Fibroblast of skin of left quadriceps (primary cell): Measurements from ENCODE around the gene KRT1.
"Not testable (repeated sequence)": the region's sequence is repeated elsewhere in the genome, so short reads cannot be mapped to it uniquely, and the experiment has no call there.

Experiments used
- DNase-seq, 2 experiments: peaks; one replicate each; pipeline ENCODE4 v3.0.0-alpha.2; 2013; ENCODE audit warnings: low read depth in 2 of 2

KRT1 gene

GRCh38 chr12:52682381-52682660 is 2.1 kb upstream of the KRT1 start:
- no peak for DNase-seq

DNA sequence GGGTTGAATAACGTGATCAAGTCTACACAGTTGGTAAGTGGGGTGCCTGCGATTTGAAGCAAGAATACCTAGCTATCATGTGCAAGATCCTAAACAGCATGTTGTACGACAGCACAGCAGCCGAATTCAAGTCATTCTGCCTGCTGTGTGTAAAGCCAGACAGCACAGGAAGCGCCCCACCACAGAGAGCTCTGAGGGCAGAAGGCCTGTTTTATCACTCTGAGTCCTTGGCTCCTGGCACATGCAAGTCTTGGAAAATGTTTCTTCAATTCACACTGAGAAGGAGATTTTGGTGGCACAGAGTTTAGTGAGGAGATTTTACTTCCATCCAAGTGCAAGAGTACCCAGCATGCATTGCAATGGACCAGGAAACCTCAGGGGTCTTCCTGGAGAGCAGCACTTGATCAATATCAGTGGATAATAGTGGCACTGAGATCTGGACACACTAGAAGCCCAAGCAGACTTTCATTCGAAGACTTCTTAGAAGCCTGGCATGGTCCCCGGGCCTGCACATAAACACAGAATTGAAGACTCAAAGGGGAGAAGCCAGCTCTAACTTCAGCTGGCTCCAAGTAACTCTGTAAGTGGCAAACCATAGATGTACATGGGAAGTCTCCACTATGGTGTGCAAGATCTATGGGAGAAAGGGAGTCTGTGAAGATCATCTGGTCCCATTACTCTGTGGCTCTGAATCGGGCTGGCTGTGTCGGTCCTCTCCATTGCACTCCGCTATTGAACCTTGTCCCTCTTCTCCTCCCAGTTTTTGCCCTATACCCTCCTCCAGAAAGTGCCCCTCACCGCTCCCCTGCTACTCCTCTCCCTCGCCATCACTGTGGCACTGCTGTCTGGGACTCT is 1.5 kb upstream of the KRT1 start:
- no peak for DNase-seq

DNA sequence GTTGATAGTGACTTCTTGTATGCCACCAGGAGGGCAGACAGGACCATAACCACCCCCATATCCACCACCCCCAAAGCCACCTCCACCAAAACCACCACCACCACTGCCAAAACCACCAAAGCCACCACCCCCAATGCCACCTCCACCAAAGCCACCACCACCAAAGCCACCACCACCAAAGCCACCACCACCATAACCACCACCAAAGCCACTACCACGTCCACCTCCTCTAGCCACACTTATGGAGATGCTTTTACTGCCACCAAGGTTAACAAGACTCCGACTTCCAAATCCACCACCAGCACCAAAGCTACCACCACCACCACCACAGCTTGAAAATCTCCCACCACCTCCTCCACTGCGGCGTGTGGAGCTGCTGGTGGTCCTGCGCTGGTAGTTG is 332 bp downstream of the KRT1 start:
- no peak for DNase-seq

- DNase-seq: no peak
Measured at GRCh38 chr12:52677671-52678070, 2.5 kb downstream of the KRT1 start.

DNA sequence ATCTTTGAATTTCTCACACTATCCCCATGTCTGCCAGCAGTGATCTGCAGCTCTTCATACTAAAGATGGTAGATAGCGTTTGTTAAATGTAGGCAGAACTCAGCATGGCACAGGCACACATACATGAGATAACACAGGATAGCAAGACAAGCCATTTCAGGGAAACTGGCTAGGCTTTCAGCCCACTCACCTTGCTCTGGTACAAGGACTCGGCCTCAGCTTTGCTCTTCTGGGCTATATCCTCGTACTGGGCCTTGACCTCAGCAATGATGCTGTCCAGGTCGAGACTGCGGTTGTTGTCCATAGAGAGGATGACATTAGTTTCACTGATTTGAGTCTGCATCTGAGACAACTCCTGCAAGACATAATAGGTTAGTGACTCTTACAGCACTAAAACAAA is 3.1 kb downstream of the KRT1 start:
- no peak for DNase-seq

DNA sequence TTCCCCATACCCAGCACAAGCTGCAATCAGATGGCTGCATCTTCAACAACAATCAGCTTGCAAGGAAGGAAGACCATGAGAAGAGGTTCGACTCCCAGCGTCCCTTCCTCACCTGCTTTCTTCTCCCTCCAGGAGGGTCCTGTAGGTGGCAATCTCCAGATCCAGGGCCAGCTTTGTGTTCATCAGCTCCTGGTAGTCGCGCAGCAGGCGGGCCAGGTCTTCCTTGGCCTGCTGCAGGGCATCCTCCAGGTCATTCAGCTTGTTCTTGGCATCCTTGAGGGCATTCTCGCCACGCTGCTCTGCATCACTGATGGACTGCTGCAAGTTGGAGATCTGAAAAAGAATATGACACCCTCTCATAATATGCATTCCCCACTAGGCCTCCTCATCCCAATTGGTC is 4.0 kb downstream of the KRT1 start:
- no peak for DNase-seq

GRCh38 chr12:52675301-52675701 is 4.9 kb downstream of the KRT1 start:
- no peak for DNase-seq

DNA sequence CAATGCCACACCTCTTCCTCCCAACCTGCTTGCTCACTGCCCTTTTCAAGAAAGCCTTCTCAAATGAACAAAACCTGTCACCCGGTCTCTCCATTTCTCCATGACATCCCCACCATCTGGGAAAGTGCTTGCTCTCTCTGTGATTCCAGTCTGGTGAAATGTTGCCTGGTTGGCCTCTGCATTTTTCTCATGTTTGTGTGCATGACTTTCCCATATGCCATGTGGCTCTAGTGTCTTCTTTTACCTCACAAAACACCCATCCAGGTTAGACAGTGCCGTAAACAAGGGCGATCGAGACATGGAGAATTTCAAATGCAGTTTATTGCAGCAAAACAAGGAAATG is 5.8 kb downstream of the KRT1 start:
- no peak for DNase-seq

DNA sequence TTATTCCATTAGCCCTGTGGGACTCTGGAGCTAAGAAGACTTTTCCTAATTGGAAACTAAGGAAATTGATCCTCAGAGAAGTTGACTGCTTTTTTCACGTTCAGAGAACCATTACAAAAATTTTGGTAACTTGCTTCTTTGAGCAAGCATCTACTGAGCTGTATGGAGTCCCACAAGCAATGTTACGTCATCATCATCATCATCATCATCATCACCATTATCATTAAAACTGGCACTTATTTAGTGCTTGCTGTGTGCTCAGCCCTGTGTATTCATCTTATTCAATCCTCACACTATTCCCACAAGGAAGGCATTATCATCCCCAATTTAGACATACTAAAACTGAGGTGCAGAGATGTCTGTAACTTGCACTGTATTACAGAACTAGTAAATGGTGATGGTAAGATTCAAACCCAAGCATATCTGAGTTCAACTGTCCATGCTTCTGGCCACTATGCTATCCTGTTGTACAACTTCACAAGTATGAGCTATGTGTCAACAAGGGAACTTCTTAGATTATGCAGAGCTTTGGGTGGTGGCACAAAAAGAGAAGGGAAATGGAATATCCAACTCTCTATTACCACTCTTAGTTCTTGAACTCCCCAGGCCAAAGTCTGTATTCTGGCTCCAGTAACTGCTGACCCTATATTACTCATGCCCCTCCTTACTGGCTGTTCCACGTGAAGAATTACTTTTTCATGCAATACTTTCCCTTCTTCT is 6.3 kb downstream of the KRT1 start:
- DNase-seq: no peak

DNA sequence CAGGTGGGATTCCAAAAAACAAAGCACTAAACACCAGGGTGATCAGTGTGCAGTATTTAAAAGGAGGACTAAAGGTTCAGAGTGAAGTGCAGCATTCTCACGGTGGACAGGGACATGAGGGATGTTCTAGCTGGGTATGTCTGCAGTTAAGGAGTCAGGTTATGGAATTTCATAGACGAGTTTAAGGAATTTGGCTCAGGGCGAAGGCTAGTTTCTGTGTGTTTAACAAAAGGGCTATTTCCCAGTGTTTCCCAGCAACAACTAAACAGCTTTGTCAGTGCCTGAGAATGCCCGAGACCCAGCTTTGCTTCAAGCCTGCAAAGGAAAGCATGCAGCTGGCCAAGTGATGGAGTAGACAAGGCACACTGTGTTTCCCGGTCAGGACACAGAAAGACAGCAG is 7.0 kb downstream of the KRT1 start:
- no peak for DNase-seq

DNA sequence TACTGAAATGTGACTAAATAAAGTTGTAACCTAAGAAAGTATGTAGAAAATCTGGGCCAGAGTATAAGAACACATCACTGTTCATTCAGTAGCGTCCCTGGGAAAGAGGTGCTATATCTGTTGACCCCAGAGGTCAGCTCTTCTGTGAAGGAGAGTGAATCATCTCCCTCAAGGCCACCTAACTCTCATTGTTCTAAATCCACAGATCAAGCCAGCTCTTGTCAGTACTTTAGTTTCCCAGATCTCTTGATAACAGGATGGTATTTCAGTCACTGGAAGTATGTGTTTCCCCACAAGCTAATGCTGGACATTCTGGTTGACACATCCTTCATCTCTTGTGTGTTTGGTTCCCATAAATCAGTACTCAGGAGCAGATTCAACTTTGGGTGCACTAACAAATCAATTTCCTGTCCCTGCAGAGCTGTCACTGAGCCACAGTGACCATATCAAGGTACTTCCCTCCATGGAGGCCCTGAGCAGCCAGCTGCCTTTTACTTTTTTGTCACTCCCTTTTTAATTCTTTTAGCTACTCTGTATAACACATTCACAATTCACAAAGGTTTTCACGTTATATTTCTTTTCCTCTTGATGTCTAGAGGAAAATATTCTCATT is 7.8 kb downstream of the KRT1 start:
- no peak for DNase-seq

GRCh38 chr12:52670961-52671360 is 9.2 kb downstream of the KRT1 start:
- no peak for DNase-seq

DNA sequence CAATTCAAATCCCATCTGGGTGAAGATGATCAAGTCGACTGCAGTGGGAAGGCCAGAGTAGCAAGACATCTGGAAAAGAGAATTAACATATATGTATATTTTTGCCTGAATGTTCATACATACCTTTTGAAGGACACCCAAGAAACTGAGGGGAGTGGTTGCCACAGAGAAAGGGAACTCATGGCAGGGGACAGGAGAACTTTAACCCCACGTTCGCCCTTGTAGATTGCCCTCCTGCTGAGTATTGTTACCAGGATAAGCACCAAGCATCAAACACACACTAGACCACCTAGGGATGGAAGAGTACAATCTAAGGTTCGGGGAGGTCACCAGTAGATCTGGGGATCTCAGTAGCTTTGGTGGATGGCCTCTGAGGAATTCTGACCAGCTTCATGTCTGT is 9.7 kb downstream of the KRT1 start:
- DNase-seq: no peak

GRCh38 chr12:52669941-52670340 is 10.3 kb downstream of the KRT1 start:
- DNase-seq: not testable (repeated sequence)

GRCh38 chr12:52669426-52669825 is 10.8 kb downstream of the KRT1 start:
- DNase-seq: no peak

- DNase-seq: no peak
Measured at GRCh38 chr12:52667931-52668330, 12.3 kb downstream of the KRT1 start.

GRCh38 chr12:52667509-52667908 is 12.7 kb downstream of the KRT1 start:
- DNase-seq: no peak

DNA sequence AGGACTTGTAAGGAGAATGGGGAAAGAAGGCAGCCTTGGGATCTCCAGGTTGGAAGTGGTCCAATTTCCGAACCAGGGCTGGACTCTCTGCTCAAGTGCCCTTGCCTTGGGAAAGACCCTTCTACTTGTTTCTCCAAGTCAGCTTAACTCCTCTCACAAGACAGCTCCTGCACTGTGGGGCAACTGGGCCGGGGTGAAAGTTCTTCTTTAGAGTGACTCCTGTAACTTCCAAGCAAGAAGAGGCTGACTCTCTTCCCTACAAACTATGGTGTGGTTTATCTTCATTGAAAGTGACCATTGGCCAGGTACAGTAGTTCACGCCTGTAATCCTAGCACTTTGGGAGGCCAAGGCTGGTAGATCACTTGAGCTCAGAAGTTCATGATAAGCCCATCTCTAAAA is 13.7 kb downstream of the KRT1 start:
- no peak for DNase-seq

DNA sequence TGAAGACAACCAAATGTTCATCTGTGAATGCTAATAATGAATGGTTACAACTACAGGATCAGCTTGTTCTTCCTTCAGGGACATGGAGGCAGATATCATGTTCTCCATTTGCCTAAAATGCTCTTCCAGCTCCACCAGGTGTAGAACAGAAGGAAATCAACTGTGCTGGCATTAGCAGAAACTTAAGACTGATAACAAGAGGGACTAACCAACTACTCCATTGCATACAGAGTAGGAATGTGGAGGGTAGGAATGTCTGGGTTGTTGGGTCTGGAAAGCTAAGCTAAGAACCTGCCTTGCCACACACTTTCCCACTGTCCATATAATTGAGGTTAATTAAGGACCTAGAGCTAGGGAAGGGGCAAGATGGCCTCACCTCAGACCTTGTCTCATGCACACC is 16.8 kb downstream of the KRT1 start:
- no peak for DNase-seq

- no peak for DNase-seq
Measured at GRCh38 chr12:52662918-52663229, 17.3 kb downstream of the KRT1 start.

DNA sequence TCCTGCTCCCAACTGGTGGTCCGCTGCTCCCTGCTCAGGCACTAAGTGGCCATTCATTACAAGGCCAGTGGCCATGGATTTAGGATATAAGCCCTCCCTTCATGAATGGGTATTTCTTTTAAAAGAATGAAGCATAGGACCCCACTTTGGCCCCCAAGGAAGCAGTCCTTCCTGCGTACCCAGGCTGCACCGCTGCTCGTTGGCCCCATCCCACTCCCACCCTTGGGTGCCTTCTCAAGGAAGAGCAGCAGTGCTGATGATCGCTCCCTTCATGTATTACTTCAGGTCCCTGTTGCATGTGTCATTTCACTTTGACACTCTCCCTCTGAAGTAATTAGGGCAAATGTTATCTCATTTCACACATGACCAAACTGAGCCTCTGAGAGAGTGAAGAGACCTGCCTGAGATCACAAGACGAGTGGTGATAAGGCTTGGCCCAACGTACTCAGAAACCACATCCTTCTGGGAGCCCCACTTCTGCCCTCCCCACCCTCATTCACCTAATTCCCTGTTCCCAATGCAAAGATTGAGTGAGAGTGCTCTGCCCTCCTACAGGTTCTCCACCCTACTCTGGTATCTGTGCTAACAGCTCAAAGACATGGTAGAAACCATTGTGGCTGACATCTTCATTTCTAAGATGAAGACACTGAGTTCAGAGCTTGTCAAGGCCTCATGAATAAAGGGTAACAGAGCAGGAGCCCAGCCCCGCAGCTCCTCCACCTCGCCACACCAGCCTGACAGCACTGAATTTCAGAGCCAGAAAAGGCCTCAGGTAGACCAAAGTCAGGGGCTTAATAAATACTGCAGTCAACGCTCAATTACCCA is 17.9 kb downstream of the KRT1 start:
- DNase-seq: no peak

- DNase-seq: no peak
Measured at GRCh38 chr12:52661668-52662067, 18.5 kb downstream of the KRT1 start.
